ENCODE data around the gene TLDC2.
A peak's percentile ranks its signal among the peaks of the same experiment; 100 is the strongest.

Gene TLDC2

DNA sequence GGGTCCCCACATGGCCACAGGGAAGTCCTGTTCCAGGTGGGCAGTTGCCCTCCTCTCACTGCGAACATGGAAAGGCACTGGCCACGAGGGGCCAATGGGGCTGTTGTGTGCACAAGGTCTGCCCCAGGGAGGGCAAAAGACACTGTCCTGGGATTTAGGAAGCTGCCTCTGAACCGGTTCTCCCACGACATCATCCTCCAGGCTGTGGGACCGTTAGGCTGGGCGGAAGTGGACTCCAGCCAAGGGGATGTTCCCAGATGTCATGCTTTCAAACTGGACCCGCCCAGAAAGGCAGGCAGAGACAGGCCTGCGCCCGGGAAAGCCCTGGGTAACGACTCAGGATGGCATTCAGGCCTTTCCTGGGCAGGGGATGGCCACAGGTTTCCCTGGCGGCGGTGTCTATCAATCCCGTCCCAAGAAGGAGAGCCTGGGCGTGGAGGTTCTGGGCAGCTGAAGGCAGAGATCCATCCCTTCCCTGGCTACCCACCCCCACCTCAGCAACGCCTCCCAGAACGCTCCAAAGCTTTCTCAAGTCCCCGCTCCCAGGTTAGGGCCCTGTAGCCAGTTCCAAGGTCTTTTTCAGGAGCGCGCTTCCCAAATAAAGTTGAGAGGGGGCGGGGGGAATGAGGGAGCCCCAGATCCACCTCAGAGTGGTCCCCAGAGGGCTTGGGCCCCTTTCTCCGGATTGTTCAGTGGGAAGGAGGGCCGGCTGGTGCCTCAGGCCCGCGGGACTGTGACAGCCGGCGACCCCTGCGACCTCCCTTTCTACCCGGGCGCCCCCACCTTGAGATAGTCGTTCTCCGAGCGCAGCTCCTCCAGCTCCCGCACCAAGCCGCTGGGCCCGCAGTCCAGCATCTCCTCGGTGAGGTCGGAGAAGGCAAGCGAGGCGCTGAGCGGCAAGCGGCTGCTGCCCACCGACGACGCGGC, 13.8 kb upstream of the TLDC2 start:
- no peak for DNase-seq (ENCODE audit: low read depth)

GRCh38 chr20:36862857-36863668, 12.9 kb upstream of the TLDC2 start:
- peak overlapping the region; percentile 56 for H3K4me3 ChIP-seq (ENCODE audit: control insufficient read depth, low read depth, low read length)
- no peak for DNase-seq (ENCODE audit: low read depth)
- TF ChIP-seq, protein P1, sequence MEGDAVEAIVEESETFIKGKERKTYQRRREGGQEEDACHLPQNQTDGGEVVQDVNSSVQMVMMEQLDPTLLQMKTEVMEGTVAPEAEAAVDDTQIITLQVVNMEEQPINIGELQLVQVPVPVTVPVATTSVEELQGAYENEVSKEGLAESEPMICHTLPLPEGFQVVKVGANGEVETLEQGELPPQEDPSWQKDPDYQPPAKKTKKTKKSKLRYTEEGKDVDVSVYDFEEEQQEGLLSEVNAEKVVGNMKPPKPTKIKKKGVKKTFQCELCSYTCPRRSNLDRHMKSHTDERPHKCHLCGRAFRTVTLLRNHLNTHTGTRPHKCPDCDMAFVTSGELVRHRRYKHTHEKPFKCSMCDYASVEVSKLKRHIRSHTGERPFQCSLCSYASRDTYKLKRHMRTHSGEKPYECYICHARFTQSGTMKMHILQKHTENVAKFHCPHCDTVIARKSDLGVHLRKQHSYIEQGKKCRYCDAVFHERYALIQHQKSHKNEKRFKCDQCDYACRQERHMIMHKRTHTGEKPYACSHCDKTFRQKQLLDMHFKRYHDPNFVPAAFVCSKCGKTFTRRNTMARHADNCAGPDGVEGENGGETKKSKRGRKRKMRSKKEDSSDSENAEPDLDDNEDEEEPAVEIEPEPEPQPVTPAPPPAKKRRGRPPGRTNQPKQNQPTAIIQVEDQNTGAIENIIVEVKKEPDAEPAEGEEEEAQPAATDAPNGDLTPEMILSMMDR (IDR thresholded peaks at IDR 0.05; ENCODE audit: control insufficient read depth, insufficient read depth, low read depth, low read length, missing control alignments), result no peak

More for the DNA sequence above, 13.8 kb upstream of the TLDC2 start:
- H3K4me3 ChIP-seq (ENCODE audit: control insufficient read depth, low read depth, low read length), result peak overlapping the region; percentile 56
- TF ChIP-seq, protein P1 (IDR thresholded peaks at IDR 0.05; ENCODE audit: control insufficient read depth, insufficient read depth, low read depth, low read length, missing control alignments), result no peak

- TF ChIP-seq, protein P1 (IDR thresholded peaks at IDR 0.05; ENCODE audit: control insufficient read depth, insufficient read depth, low read depth, low read length, missing control alignments), result no peak
- no peak for DNase-seq (ENCODE audit: low read depth)
- H3K4me3 ChIP-seq (ENCODE audit: control insufficient read depth, low read depth, low read length), result no peak overlapping the region
Observed at GRCh38 chr20:36865076-36865860, 10.7 kb upstream of the TLDC2 start.

DNA sequence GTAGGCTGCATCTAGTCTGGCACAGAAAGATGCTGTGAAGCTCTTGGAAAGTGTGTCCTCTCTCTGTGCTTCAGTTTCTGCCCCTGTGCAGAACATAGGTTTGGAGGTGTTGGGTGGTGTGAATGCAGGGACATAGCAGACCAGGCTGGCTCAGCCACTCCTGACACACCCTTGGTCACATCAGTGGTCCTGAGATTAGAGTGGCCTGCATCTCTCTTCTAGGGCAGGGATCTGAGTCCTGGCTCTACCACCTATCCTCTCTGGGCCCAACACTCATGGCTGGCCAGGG, 10.1 kb upstream of the TLDC2 start:
- no peak for DNase-seq (ENCODE audit: low read depth)
- H3K4me3 ChIP-seq (ENCODE audit: control insufficient read depth, low read depth, low read length), result no peak overlapping the region
- TF ChIP-seq, protein P1 (IDR thresholded peaks at IDR 0.05; ENCODE audit: control insufficient read depth, insufficient read depth, low read depth, low read length, missing control alignments), result no peak

DNA sequence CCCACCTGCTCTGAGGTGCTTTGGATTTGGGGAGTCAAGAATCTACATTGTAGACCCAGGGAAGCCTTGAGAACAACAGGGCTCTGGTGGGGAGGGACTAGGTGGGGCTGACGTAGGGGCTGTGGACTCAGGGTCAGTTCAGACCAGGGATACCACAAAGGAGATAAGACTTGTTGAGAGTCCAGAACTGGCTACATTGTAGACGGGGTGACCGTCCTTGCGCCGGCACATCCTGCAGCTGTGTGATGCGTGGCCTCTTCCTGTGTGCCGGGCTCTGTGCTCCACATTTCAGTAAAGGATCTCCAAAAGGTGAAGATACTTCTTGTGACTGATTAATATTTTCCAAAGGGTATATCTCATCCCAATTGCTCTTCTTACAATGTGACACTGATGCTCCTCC, 9.8 kb upstream of the TLDC2 start:
- DNase-seq (ENCODE audit: low read depth), result no peak
- TF ChIP-seq, protein P1 (IDR thresholded peaks at IDR 0.05; ENCODE audit: control insufficient read depth, insufficient read depth, low read depth, low read length, missing control alignments), result no peak
- no peak overlapping the region for H3K4me3 ChIP-seq (ENCODE audit: control insufficient read depth, low read depth, low read length)
